Kidney epithelial cell (primary cell): ENCODE measurements around the gene TRABD2A. TPM values are rescaled to one million over a fixed set of nuclear protein-coding genes. Genes with fewer than 3 reads are reported as not detected.

Experiments
- DNase-seq: peaks from one replicate; pipeline ENCODE4 v3.0.0-alpha.2; 2010; ENCODE audit warnings: low read depth
- H3K27me3 ChIP-seq: 2 replicates; pipeline ENCODE4 v1.6.0; 2011; ENCODE audit warnings: low read length; ENCODE audit not compliant: control insufficient read depth, insufficient read depth
- H3K36me3 ChIP-seq: 2 replicates; pipeline ENCODE4 v1.5.1; 2011; ENCODE audit warnings: low read length; ENCODE audit not compliant: control insufficient read depth, insufficient read depth
- H3K4me3 ChIP-seq: 2 replicates; pipeline ENCODE4 v1.5.1; 2011; ENCODE audit warnings: low read depth, mild to moderate bottlenecking, control low read depth, low read length
- CTCF ChIP-seq: IDR thresholded peaks from 2 replicates; pipeline ENCODE4 v1.5.1; 2011; ENCODE audit warnings: mild to moderate bottlenecking, moderate library complexity, low read length, control low read depth, inconsistent platforms; ENCODE audit not compliant: insufficient read depth, poor library complexity, severe bottlenecking
- total RNA-seq: library from RNA; depleted of rRNA; stranded (reverse); fragments of >200 nt; gene quantifications from 2 replicates; pipeline ENCODE4 v1.2.3, GENCODE V29; 2015

TRABD2A gene
- total RNA-seq, 1 donor from 2014 or later, result 0.50 TPM

- Histone ChIP-seq H3K27me3 (no peaks in the 10 kb centered on the region), H3K4me3 (no peak overlapping the region), H3K36me3 (no peaks in the 10 kb centered on the region)
- DNase-seq, result no peak
- TF ChIP-seq CTCF, result no peak
Observed at GRCh38 chr2:84811839-84812431, 68.9 kb downstream of the TRABD2A start.

DNA sequence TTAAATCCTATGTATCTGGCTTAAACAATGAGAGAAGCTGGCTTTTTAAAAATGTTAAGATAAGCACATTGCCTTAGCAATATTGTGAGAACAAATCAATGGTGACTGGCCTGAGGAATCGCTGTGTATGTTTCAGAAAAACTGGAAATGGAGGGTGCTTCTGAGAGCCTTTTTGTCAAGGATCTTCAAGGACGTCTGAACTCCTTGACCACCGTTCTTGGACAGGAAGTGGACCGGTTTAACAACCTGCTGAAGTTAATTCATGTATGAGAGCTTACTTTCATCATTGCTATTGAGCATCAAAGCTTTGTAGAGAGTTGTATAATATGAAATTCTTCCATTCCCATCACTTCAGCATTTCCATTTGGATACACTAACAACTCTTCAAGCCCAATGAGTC, 72.6 kb downstream of the TRABD2A start:
- TF ChIP-seq CTCF, result no peak
- DNase-seq, result no peak
- Histone ChIP-seq H3K27me3 (no peaks in the 10 kb centered on the region), H3K4me3 (no peak overlapping the region), H3K36me3 (no peaks in the 10 kb centered on the region)

DNA sequence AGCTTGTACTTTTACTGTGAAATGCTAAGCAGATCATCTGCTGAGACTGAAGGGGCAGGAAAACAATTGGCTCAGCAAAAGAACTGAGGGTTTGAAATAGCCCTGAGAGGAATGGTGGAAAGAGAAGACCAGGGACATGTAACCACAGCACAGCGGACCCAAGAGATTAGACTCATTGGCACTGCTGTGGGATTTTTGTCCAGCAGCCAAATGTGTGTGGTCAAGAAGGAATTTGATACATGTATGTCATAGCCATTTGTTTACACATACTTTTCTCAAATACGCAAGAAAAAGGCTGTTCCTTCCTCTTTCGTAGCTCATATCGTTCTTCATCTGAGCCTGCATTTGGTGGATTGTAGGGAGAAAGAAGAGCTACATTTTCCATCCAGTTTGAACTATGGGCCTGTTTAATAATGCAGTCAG, 73.8 kb downstream of the TRABD2A start:
- H3K27me3 ChIP-seq, result no peaks in the 10 kb centered on the region
- TF ChIP-seq CTCF, result no peak
- peak; percentile 35 for DNase-seq

GRCh38 chr2:84805250-84805958, 75.5 kb downstream of the TRABD2A start:
- no peak for TF ChIP-seq CTCF
- no peak for DNase-seq
- no peak overlapping the region for H3K4me3 ChIP-seq
- no peaks in the 10 kb centered on the region for H3K36me3 ChIP-seq
- no peaks in the 10 kb centered on the region for H3K27me3 ChIP-seq

More for the DNA sequence above, 73.8 kb downstream of the TRABD2A start:
- Histone ChIP-seq H3K4me3 (no peak overlapping the region), H3K36me3 (no peaks in the 10 kb centered on the region)

DNA sequence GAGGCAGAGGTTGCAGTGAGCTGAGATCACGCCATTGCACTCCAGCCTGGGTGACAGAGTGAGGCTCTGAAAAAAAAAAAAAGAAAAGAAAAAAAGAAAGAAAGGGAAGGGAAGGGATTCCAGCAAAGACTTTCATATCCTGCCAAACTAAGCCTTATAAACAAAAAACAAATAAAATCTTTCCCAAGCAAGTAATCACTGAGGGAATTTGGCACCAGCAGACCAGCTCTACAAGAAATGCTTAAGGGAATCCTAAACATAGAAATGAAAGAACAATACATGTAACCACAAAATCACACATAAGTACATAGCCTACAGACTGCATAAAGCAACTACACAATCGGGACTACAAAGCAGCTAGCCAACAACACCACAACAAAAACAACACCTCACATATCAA, 79.1 kb downstream of the TRABD2A start:
- no peak for DNase-seq
- no peak overlapping the region for H3K4me3 ChIP-seq
- TF ChIP-seq CTCF, result no peak

DNA sequence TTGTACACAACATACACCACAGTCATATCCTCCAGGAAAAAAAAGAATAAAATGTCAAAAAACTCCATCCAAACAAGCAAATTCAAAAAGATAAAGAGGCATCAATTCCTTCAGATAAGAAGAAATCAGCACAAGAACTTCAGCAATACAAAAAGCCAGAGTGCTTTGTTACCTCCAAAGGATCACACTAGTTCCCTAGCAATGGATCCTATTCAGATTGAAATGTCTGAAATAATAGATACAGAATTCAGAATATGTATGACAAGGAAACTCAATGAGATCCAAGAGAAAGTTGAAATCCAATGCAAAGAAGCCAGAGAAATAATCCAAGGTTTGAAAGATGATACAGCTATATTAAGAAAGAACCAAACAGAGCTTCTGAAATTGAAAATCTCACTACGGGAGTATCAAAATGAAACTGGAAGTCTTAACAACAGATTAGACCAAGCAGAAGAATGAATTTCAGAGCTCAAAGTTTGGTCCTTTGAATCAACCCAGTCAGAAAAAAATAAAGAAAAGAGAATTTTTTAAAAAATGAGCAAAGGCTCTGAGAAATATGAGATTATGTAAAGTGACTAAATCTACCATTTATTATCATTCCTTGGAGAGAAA, 80.6 kb downstream of the TRABD2A start:
- H3K4me3 ChIP-seq, result no peak overlapping the region
- no peak for DNase-seq
- no peak for TF ChIP-seq CTCF

More for the DNA sequence above, 79.1 kb downstream of the TRABD2A start:
- H3K36me3 ChIP-seq, result no peaks in the 10 kb centered on the region
- H3K27me3 ChIP-seq, result no peaks in the 10 kb centered on the region

More for the DNA sequence above, 80.6 kb downstream of the TRABD2A start:
- H3K27me3 ChIP-seq, result no peaks in the 10 kb centered on the region
- no peaks in the 10 kb centered on the region for H3K36me3 ChIP-seq
